Stimulated activated CD8-positive, alpha-beta memory T cell treated with anti-CD3 and anti-CD28 coated beads, Interleukin-7, amount 100 ng/mL, for 24 hours (primary cell): Measurements from ENCODE around the gene MAN2C1.
"Not testable (repeated sequence)": the region's sequence is repeated elsewhere in the genome, so short reads cannot be mapped to it uniquely, and the experiment has no call there.

Experiments used
- DNase-seq: peaks from one replicate; pipeline ENCODE4 v3.0.0-alpha.2; 2020; ENCODE audit warnings: low read depth

MAN2C1 gene

GRCh38 chr15:75343953-75344352 lies 24.5 kb downstream of the MAN2C1 start:
- DNase-seq, result not testable (repeated sequence)

GRCh38 chr15:75342221-75342620 lies 26.2 kb downstream of the MAN2C1 start:
- DNase-seq, result no peak

- DNase-seq, result no peak
Measured at GRCh38 chr15:75339531-75340240, 28.7 kb downstream of the MAN2C1 start.

- DNase-seq, result no peak
Measured at GRCh38 chr15:75338661-75339240, 29.7 kb downstream of the MAN2C1 start.

GRCh38 chr15:75335705-75336355 lies 32.6 kb downstream of the MAN2C1 start, which contains the start of gene COMMD4:
Gene COMMD4 (plus strand): TSS chr15:75336063. CDS start chr15:75336090, 27 bp downstream.
- peak; percentile 80 for DNase-seq

GRCh38 chr15:75335313-75335704 lies 33.1 kb downstream of the MAN2C1 start:
- DNase-seq, result no peak

GRCh38 chr15:75333654-75334419 lies 34.6 kb downstream of the MAN2C1 start:
- not testable (repeated sequence) for DNase-seq

GRCh38 chr15:75332093-75332492 lies 36.3 kb downstream of the MAN2C1 start:
- DNase-seq, result not testable (repeated sequence)

- no peak for DNase-seq
Measured at GRCh38 chr15:75329571-75329970, 38.8 kb downstream of the MAN2C1 start.

GRCh38 chr15:75328493-75329314 lies 39.7 kb downstream of the MAN2C1 start:
- DNase-seq, result no peak

GRCh38 chr15:75327491-75327890 lies 40.9 kb downstream of the MAN2C1 start:
- DNase-seq, result no peak

GRCh38 chr15:75327005-75327404 lies 41.4 kb downstream of the MAN2C1 start:
- no peak for DNase-seq

- DNase-seq, result no peak
Measured at GRCh38 chr15:75325922-75326321, 42.5 kb downstream of the MAN2C1 start.

- no peak for DNase-seq
Measured at GRCh38 chr15:75321711-75322110, 46.7 kb downstream of the MAN2C1 start.

- DNase-seq, result not testable (repeated sequence)
Measured at GRCh38 chr15:75319231-75319897, 49.0 kb downstream of the MAN2C1 start.

GRCh38 chr15:75314552-75315290 lies 53.7 kb downstream of the MAN2C1 start:
- DNase-seq, result no peak

- DNase-seq, result no peak
Measured at GRCh38 chr15:75313116-75313845, 55.1 kb downstream of the MAN2C1 start.

- DNase-seq, result not testable (repeated sequence)
Measured at GRCh38 chr15:75312548-75312947, 55.9 kb downstream of the MAN2C1 start.

- DNase-seq, result no peak
Measured at GRCh38 chr15:75309711-75310110, 58.7 kb downstream of the MAN2C1 start.
